NCI-H2029 treated with DMSO at 0.1 percent for 48 hours (cell line): Measurements from ENCODE around the gene ADGRB2.

Experiments used
- DNase-seq: peaks from one replicate; lab custom pipeline; 2025; lab: John Stamatoyannopoulos, UW

The ADGRB2 gene

GRCh38 chr1:31762726-31763670 lies 1.1 kb downstream of the ADGRB2 start:
- DNase-seq, result no peak

GRCh38 chr1:31762323-31762722 lies 1.8 kb downstream of the ADGRB2 start:
- no peak for DNase-seq

GRCh38 chr1:31761883-31762282 lies 2.3 kb downstream of the ADGRB2 start:
- DNase-seq, result no peak

GRCh38 chr1:31760471-31761470 lies 3.4 kb downstream of the ADGRB2 start:
- DNase-seq, result no peak

GRCh38 chr1:31759298-31760023 lies 4.7 kb downstream of the ADGRB2 start:
- no peak for DNase-seq

- DNase-seq, result no peak
These were observed 5.3 kb downstream of the ADGRB2 start for GRCh38 chr1:31758823-31759222.

GRCh38 chr1:31757989-31758388 lies 6.2 kb downstream of the ADGRB2 start:
- no peak for DNase-seq

- no peak for DNase-seq
These were observed 6.9 kb downstream of the ADGRB2 start for GRCh38 chr1:31757204-31757679.

GRCh38 chr1:31756578-31756977 lies 7.6 kb downstream of the ADGRB2 start:
- no peak for DNase-seq

GRCh38 chr1:31755850-31756492 lies 8.2 kb downstream of the ADGRB2 start:
- no peak for DNase-seq

GRCh38 chr1:31755197-31755611 lies 8.9 kb downstream of the ADGRB2 start:
- DNase-seq, result no peak

GRCh38 chr1:31754397-31754796 lies 9.7 kb downstream of the ADGRB2 start:
- DNase-seq, result no peak

- DNase-seq, result peak; percentile 59
These were observed 10.3 kb downstream of the ADGRB2 start for GRCh38 chr1:31753707-31754349.

GRCh38 chr1:31752952-31753475 lies 11.1 kb downstream of the ADGRB2 start:
- no peak for DNase-seq

GRCh38 chr1:31752258-31752657 lies 11.9 kb downstream of the ADGRB2 start:
- no peak for DNase-seq

- no peak for DNase-seq
These were observed 12.3 kb downstream of the ADGRB2 start for GRCh38 chr1:31751822-31752241.

GRCh38 chr1:31750858-31751510 lies 13.2 kb downstream of the ADGRB2 start:
- DNase-seq, result no peak

GRCh38 chr1:31749785-31750735 lies 14.1 kb downstream of the ADGRB2 start:
- no peak for DNase-seq

GRCh38 chr1:31748365-31748764 lies 15.8 kb downstream of the ADGRB2 start:
- DNase-seq, result no peak
